NCI-H2081 (cell line): ENCODE data around the gene ERO1A.
"Not testable (repeated sequence)": the region's sequence is repeated elsewhere in the genome, so short reads cannot be mapped to it uniquely, and the experiment has no call there.

ENCODE experiments used
- DNase-seq, 2 experiments: peaks; one replicate each; lab custom pipeline; 2025; lab: John Stamatoyannopoulos, UW

The ERO1A gene, protein sequence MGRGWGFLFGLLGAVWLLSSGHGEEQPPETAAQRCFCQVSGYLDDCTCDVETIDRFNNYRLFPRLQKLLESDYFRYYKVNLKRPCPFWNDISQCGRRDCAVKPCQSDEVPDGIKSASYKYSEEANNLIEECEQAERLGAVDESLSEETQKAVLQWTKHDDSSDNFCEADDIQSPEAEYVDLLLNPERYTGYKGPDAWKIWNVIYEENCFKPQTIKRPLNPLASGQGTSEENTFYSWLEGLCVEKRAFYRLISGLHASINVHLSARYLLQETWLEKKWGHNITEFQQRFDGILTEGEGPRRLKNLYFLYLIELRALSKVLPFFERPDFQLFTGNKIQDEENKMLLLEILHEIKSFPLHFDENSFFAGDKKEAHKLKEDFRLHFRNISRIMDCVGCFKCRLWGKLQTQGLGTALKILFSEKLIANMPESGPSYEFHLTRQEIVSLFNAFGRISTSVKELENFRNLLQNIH

GRCh38 chr14:52695481-52696091, at the start of gene ERO1A:
TSS of gene ERO1A (minus strand) at chr14:52695558. CDS start at chr14:52695481, 77 bp downstream.
- peak; percentile 71 to 82 for DNase-seq

DNA sequence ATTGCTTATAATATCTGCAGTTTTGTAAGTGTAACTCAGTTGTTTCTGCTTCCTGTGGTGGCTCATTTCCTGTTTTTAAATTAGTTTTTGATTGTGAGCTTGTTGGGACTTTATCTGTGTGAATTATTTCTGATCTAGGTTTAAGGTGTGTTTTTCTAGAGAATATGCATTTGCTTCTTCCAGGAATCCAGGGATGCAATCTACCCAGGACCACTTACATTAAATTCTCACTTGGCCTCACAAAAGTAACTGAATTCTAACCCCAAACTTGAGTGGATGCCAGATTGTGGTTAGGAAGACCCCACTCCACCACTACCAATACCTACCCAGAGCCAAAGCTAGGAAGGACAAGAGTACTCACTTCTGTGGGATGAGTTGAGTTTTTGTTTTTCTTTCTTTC, 46.5 kb upstream of the ERO1A start:
- DNase-seq = no peak

DNA sequence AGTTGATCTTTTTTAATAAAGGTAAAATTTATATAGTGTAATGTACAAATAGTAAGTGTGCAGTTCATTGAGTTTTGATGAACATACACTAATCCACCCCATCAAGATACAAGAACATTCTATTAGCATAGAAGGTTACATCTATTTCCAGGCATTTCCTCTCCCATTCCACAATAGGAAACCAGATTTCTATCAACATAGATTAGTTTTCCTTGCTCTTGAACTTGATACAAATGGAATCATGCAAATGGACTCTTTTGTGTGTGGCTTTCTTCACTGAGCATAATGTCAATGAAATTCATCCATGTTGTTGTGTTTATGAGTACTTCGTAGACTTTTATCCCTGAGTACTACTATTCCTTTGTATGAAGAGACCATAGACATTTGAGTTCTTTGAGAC, 45.4 kb upstream of the ERO1A start:
- no peak for DNase-seq

DNA sequence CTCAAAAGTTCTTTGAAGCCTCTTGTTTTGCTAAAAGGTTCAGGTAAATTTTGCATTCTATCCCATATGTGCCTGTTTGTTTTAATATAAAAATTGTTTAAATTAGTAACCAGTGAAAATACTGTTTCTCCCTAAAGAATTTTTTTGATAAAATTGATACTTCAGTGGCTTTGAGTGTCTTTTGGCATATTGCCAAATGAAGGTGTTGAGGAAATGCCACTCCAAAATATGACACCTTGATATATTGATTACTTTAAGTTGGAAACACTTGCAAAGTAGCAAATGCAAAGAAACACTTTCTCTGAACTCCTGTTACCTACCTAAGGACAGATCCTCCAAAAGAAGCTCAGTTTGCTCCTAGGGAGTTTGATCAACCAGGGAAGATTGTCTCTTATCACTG, 43.1 kb upstream of the ERO1A start:
- DNase-seq = no peak

DNA sequence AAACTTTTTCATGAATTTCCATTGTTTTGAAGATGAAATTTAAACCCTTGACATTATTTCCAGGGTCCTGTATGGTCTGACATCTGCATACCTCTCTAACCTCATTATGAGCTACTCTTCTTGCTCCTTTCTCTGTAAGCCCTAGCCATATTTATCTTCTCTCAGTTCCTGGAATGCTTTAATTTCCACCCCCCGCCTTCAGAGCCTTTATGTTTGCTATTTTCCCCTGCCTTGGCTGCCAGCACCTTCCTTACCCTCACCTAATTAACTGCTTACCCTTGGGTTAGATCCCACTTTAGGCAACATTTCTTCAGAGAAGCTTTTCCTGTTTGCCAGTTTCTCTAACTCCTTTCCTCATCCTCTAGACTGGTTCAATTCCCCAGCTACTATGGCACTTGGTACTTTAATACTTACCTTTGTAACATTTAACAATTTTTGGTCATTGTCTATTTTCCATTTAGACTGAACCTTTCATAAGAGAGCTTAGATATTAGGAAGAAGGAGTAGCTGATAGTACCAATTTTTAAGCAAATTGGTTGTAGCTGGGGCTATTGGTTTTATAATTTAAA, 40.6 kb upstream of the ERO1A start:
- no peak for DNase-seq

DNA sequence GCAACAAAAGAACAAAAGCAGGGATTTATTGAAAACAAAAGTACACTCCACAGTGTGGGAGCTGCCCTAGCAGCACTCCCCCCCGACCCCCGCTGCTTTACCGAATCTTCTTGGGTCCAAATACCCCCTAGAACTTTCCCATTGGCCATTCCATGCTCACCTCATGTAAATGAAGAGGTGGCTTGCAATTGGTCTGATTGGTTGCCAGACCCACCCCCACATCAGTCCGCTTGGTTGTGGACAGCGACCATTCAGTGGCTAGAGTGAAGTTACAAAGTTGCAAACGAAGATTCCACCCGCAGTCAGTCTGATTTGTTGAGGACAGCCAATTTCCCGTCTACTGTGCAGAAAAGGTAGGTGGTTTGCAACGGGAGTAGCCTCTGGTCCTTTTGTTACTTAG, 38.5 kb upstream of the ERO1A start:
- no peak for DNase-seq

DNA sequence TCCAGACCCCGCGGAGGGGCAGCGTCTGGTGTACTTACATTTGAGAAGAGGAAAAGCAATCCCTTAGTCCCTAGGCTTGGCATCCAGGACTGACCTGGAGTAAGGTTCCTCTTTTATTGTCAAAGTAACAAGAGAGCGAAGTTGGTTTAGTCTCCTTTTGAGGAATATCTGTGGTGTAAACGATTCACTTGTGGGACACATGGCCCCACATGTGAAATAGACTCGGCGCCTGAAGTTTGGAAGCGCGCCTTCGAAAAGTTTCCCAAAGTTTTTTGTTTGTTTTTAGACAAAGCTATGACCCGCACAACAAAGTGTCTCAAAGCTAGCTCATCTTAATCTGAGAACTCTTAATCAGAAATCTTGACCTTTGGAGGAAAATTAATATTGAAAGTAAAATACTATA, 35.4 kb upstream of the ERO1A start:
- no peak for DNase-seq

DNA sequence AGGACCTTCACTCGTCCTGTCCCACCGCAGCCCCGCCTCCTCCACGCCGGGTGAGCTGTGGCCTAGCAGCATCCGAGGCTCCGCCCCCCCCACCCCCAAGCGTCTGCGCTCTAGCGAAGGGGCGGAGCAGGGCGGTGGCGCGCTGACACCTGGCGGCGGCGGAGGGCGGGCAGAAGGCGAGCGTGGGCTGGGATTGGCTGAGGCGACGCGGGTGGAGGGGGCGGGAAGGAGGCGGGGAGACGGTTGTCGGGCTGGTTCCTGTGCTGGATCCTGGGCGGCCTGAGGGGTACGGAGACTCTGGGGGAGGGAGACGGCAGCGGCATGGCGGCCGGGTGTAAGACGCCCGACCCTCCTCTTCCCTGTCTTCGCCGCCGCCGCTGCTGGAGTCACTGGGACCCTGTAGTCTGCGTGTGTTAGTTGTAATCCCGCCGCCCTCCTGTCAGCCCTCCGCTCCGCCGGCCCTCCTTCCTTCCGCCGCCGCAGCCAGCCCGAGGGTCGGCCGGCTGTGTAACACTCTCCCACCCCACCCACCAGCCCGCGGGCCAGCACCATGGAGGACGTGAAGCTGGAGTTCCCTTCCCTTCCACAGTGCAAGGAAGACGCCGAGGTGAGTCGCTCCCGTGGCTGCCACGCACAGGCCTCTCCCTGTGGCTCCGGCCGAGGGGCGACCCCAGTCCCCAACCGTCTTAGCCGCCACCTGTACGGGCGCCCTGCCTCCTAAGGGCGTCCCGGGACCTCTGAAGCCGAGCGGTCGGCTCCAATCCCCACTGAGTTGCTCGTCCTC, 34.8 kb upstream of the ERO1A start, which contains the start of gene STYX:
TSS of gene STYX (plus strand) at position 242 of the 784 bp plus-strand sequence. CDS start at position 551, 309 bp downstream.
- peak; percentile 97 to 98 for DNase-seq

GRCh38 chr14:52729585-52729924, 34.2 kb upstream of the ERO1A start:
- no peak for DNase-seq

DNA sequence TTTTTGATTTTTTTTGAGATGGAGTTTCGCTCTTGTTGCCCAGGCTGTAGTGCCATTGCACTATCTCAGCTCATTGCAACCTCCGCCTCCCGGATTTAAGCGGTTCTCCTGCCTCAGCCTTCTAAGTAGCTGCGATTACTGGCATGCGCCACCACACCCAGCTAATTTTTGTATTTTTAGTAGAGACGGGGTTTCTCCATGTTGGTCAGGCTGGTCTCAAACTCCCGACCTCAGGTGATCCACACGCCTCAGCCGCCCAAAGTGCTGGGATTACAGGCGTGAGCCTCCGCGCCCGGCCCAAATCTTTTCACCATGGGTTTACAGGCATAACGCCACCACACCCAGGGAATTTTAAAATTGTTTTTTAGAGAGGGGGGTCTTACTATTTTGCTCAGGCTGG, 33.7 kb upstream of the ERO1A start:
- DNase-seq = not testable (repeated sequence)

- not testable (repeated sequence) for DNase-seq
These were observed 32.2 kb upstream of the ERO1A start for GRCh38 chr14:52727509-52727908.

DNA sequence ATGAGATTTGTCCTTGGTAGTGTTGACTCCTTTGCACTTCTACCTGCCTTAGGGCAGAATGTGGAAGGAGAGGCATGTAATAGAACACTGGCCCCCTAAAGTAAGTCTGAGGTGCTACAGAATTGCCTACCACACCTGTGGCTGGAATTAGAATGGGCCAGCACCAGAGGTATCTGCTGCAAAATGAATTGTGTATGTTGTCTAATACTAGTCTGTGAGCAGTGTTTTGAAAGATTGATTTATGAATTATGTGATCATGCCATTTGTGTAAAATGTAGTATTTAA, 28.9 kb upstream of the ERO1A start:
- DNase-seq = no peak

- no peak for DNase-seq
These were observed 28.4 kb upstream of the ERO1A start for GRCh38 chr14:52723514-52724359.

DNA sequence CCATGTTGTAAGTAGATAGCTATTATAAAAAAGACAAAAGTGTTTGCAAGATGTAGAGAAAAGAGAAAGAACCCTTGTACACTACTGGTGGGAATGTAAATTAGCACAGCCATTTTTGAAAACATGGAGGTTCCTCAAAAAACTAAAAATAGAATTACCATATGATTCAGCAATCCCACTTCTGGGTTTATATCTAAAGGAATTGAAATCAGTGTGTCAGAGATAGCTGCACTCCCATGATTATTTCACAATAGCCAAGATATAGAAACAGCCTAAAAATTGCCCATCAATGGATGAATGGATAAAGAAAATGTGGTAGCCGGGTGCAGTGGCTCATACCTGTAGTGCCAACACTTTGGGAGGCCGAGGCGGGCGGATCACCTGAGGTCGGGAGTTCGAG, 20.8 kb upstream of the ERO1A start:
- no peak for DNase-seq

DNA sequence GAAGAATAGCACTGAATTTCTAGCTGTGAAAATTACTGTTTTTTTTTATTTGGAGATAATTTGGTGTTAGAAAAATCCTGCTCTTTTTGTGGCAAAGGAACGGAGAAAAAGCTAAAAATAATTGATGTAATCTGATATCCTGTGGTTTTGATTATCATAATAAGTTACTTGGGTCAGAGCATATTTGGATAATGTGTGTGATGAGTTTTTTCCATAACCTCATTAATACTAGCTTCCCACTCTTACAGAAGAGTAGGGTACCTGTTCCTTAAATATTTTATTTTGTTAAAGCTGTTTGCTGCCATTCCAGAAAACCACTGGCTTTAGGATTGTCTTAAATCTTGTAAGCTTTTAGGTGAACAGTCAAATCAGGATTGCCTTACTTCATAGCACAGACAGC, 16.3 kb upstream of the ERO1A start:
- no peak for DNase-seq

- DNase-seq = peak; percentile 91 to 92
These were observed 11.7 kb upstream of the ERO1A start, which contains the start of gene PSMC6 for GRCh38 chr14:52706724-52707706. TSS of gene PSMC6 (plus strand) at chr14:52707200. CDS start at chr14:52707220, 20 bp downstream.

GRCh38 chr14:52706286-52706685, 10.9 kb upstream of the ERO1A start:
- no peak for DNase-seq

DNA sequence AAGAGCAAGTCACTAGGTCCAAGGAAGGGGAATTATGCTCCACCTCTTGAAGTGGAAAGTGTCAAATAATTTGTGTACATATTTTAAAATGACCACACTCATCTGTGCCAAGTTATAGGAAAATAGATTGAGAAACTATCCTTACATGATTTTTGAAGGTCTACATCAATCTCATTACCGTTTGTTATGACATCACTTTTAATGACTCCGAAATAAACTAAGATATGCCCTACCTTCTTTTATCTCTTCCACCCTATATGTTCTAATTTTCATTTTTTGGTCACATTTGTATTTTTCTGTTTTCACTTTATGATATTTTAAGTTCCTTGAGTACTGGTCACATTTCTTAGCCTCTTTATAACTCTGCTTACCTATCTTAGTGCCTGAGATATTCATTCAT, 8.3 kb upstream of the ERO1A start:
- DNase-seq = no peak

- DNase-seq = no peak
These were observed 7.9 kb upstream of the ERO1A start for GRCh38 chr14:52703225-52703624.

GRCh38 chr14:52701223-52701622, 5.9 kb upstream of the ERO1A start:
- no peak for DNase-seq
